ENCODE measurements around the gene MIR17HG.

MIR17HG gene

DNA sequence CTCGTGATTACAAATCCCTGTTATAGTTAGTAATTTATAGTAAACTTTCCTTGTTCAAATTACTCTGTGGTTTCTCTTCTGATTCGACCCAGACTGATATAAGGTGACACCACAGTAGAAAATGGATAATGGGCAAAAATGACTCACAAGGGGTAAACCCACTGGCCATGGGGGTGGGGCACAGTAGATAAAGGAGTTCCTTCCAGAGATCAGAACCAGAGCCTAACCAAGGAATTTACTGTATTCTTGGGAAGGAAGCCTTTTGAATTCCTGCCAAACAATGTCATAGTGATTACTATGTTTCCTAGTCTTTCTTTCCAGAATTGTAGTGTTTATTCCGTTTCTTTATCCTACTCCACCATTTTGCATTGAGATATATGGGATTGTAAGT lies 21.9 kb downstream of the MIR17HG start:
- no peak for DNase-seq

DNA sequence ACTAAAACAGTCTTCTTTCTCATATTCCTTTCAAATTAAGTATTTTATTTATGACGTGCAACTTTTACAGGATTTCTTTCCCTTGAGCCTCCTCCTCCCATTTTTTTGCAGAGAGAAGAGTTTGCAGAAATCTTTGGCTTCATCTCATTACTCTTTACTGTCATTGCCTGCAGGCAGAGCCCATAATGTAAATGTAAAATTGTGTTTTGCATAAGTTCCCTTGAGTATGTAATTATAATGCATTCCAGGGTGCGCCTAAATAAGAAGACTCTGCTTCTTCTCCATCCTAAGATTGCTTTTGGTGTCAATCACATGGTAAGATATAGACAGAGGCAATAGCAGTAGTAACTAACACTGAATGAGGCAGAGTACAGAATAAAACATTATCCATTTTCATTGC lies 23.0 kb downstream of the MIR17HG start:
- DNase-seq, result no peak

DNA sequence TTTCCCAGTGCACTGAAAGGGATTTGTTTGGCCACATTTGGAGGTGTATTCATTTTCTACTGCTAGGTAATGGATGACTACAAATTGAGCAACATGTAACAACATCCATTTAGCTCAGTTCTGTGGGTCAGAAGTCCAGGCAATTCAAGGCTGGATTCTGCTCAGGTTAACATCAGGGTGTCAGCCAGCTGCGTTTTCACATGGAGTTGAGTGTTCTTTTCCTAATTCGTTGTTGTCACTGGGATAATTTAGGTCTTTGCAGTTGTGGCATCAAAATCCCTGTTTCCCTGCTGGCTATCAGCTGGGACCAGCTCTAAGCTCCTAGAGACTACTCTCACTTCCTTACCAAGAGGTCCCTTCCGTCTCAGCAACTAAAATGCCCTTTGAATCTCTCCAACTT lies 25.4 kb downstream of the MIR17HG start:
- DNase-seq, result no peak

DNA sequence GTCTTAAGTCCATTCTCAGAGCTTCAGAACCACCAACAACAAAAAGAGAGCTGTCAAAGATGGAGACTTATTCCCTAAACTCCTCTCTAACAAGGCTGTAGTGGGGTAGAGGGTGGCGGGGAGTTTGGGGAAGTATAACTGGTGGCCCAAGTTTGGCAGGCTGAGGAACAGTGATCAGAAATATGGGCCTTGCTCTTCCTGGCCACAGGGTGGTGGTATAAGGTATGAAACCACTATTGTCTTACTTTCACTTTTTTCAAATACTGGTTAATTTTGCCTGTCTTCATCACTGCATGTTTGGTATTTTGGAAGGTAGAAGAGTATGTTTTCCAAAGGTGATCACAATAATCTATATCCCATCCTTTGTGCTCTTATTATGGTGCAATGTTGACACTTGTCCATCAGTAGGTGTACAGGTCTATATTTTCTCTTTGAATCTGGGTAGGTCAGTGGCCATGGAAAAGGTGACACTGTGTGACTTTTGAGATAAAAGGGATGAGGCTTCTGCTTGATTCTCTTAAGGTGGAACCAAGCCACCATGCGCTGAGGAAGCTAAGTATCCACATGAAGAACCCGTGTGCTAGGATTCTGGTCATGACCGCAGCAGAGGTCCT lies 27.7 kb downstream of the MIR17HG start:
- no peak for DNase-seq

DNA sequence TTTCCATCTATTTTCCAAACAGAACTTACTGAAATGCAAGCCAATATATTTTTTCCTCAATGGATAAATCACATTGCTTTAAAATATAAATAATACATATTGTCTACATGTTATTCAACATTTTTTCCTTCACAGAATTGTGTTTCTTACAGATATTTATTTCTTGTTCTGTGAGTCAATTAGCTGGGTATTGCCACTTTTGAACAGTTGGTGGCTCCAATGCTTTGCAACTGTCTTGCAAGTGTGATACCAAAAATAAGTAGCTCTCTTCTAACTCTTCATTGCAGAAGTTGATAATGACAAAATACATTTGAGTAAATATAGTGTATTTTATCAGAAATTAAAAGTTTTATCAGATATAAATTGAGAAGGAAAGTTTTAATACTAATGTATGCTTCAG lies 33.9 kb downstream of the MIR17HG start:
- DNase-seq, result no peak

DNA sequence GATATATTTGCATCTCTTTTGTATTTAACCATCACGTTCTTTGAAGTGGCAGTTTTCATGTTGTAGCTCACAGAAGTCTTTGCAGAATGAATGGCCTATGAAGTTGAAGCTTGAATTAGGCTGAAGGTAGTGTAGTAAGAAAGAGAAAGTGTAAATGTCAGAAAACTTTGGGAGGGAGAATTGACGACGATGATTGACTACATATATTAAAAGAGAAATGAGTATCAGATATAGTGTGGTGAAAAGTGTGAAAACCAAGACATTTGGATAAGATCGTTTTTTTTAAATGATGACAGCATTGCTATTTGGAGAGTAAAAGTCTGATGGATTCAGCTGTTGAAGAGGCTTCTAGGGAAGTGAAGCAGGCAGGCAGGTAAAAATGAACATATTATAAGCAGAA lies 36.3 kb downstream of the MIR17HG start:
- no peak for DNase-seq

DNA sequence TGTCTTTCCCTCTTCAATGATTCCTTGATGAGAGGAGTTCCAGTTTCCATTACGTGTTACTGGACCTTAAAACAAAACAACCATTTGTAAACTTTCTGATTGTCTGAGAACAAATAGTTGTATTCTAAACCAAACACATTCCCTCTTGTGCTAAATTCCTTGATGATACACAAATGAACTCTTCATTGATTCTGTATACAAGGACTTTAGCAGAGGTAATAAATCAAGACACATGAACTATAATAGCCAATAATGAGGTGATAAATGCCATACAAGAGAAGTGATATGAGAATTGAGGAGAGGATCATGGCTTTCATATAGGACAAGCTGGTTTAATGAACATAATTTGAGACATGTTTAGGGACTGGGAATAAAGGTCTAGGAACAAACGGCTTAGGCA lies 37.4 kb downstream of the MIR17HG start:
- no peak for DNase-seq

DNA sequence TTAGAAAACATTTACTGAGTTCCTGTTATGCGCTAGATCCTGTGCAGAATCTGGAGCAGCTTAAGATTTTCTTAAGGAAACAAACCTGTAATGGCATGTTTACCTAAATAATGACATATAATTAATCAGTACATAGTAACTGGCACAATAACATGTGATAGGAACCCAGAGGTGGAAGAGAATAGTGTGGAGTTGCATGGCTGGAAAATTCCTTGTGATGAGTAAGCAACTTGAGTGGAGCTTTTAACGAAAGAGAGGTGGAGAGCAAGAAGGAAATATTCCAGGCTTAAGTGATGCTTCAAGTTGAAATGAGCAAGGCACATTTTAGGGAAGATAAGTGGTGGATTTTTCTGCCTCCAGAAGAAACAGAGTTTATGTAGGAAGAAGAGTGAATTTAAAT lies 41.7 kb downstream of the MIR17HG start:
- DNase-seq, result no peak

DNA sequence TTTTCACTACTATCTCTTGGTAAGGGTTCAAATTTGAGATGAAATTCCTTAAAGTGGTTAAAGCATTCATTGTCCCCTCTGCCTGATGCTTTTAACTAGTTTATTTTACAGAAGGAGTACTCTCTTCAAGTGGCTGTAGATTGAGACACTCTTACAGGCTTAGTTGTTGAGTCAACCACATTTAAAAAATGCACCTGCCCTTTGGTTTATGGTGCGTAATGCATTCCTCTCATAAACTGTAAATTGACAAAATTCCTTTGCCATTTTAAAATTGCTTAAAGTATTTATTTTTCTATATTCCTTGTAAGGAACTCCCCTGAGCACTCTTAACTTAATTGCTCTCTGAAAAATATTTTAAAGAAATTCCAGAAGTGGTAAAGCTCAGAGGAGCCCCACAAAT lies 50.1 kb downstream of the MIR17HG start:
- no peak for DNase-seq

DNA sequence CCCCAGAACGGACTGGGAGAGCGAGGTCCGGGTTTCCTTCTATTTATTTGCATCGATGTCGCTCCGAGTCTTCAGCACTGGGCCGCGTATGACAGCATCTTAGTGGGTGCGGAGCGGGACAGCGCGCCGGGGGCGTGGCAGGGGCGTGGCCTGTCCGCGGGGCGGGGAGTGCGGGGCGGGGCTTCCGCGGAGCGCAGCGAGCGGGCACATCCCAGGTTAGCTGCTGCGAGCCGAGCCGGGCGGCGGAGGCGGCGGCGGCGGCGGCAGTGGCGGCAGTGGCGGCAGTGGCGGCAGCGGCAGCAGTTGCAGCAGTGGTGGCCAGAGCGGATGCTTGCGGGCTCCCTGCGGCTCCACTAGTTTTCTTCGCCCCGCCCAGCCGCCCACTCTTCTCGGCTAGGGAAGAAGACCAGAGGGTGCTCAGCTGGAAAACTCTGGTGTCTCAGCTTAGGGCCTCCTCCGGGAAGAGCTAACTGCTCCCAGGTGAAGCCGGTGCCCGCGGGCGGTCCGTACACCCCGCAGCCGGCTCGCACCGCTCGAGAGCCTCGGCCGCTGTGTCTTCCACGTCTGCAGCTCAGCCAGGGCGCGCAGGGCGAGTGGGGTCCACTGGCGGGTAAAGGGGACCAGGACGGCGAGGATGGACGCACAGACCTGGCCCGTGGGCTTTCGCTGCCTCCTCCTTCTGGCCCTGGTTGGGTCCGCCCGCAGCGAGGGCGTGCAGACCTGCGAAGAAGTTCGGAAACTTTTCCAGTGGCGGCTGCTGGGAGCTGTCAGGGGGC lies 51.1 kb downstream of the MIR17HG start, which contains the start of gene GPC5:
Gene GPC5 (plus strand): TSS at position 209 of the 776 bp plus-strand sequence.
- peak; percentile 79 for DNase-seq

DNA sequence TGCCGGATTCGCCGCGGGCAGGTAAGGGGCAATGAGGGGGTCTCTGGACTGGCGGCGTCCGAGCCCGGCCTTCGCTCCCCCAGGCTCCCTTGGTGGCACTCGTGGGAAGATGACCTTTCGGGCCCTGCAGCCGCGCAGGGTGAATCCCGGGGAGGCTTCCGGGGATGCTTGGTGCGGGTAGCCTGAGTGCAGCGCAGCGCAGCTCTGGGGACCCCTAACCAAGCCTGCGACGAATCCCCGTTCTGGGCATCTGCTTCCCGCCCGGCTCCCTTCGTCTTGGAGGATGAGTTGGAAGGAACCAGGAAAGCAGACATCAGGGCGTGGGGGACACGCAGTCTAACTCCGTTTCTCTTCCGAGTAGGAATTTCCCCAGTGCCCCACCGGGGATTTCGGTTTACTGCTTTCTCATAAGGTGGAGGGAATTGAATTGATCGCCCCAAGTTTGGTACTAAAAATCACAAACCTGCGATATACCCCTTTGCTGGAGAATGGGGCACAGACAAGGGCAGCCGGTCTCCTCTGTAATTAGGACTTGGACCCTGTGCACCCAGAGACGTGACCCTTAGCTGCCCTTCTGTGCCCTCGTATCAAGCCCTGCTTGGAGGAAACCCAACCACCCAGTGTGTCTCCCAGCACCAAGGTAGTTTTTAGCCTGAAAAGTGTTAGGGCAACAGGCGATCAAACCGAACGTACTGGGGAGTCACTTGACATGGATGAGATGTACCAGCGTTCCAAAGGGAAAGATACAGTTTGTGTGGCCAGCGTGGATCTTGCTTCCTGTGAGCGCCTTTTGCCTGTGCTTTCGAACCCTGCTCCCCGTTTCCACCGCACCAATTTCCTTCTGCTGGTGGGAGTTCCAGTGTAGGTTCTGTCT lies 51.9 kb downstream of the MIR17HG start:
- peak; percentile 4 for DNase-seq

DNA sequence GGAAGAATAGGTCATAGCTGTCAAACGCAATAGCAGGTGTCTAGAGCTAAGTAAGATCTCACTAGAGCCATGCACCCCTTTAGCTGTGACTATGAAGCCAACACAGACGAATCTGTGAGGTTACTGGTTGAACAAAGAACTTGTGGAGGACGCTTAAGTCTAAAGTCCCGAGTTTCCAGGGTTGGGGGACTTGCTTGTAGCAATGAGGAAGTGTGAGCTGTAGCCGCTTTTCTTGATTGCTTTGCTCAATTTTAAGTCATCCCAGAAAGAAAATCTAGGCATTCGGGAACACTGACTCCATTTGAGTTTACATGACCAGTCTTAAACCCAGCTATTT lies 52.5 kb downstream of the MIR17HG start:
- no peak for DNase-seq

DNA sequence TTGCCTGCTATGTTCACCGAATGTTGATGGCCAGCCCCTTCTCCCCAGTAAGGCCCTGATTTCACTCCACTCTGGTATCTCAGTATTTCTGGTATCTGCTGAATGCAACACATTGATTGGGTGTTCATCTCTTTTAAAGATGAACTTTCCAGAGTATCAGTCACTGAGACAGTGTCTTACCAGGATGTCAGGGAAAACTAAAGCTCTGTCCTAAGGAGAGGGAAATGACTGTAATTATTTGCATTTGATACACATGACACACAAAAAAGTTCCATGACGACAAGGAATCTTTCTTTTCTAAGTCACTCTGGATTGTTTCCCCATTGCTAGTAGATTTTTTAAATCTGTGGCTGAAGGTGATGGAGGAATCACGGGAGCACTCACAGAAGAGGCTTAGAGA lies 53.2 kb downstream of the MIR17HG start:
- DNase-seq, result no peak

DNA sequence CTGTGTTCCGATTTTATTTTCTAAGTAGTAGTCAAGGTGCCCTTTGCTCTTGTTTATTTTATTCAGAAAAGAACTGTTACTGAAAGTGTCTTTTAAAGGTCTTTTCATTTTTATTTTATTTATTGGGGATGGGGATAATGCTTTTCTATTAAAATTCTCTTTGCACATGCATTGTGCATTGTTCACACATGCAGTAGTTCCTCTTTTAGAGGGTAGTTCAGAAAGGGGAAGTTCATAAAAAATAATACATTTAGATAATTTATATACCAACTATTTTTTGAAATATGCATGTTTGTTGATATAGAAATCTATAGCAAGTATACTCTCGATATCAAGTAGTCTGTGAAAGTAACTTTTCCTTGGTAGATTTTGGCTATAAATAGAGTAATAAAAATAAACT lies 54.4 kb downstream of the MIR17HG start:
- no peak for DNase-seq

All from activated gamma-delta T cell treated with Interleukin-2 at 50 U/mL for 16 hours (primary cell).